GM20000 (cell line): ENCODE results near the gene ANO4.

Experiments
- DNase-seq: peaks from one replicate; pipeline ENCODE4 v3.0.0; 2012; ENCODE audit warnings: low spot score
- CTCF ChIP-seq: IDR thresholded peaks from 2 replicates; pipeline ENCODE4 v1.5.1; 2012; ENCODE audit warnings: mild to moderate bottlenecking, control low read depth; ENCODE audit errors: extremely low read depth, missing control alignments

Gene ANO4

GRCh38 chr12:100896192-100896591 lies 101.6 kb downstream of the ANO4 start:
- DNase-seq: no peak
- no peak for TF ChIP-seq CTCF

- no peak for TF ChIP-seq CTCF
- no peak for DNase-seq
Measured at GRCh38 chr12:100897240-100897639, 102.7 kb downstream of the ANO4 start.

- no peak for TF ChIP-seq CTCF
- no peak for DNase-seq
Measured at GRCh38 chr12:100899301-100899700, 104.7 kb downstream of the ANO4 start.

GRCh38 chr12:100900808-100901207 lies 106.2 kb downstream of the ANO4 start:
- TF ChIP-seq CTCF: no peak
- DNase-seq: no peak

GRCh38 chr12:100901266-100901665 lies 106.7 kb downstream of the ANO4 start:
- no peak for TF ChIP-seq CTCF
- no peak for DNase-seq

GRCh38 chr12:100904270-100904669 lies 109.7 kb downstream of the ANO4 start:
- DNase-seq: no peak
- TF ChIP-seq CTCF: no peak

GRCh38 chr12:100908501-100908900 lies 113.9 kb downstream of the ANO4 start:
- no peak for TF ChIP-seq CTCF
- DNase-seq: no peak
